Brain microvascular endothelial cell (primary cell): ENCODE data around the gene PPP1R1B.

Experiments used
- DNase-seq: peaks from one replicate; pipeline ENCODE4 v3.0.0-alpha.2; 2020
- H3K27ac ChIP-seq: fragments of 250-450 bp; sonication (Bioruptor Pico); 2 replicates; pipeline ENCODE4 v1.5.1; 2020; ENCODE audit warnings: mild to moderate bottlenecking, moderate library complexity
- H3K27me3 ChIP-seq: fragments of 250-450 bp; sonication (Bioruptor Pico); replicated peaks from 2 replicates; pipeline ENCODE4 v1.5.1; 2020; ENCODE audit warnings: mild to moderate bottlenecking
- H3K36me3 ChIP-seq: fragments of 250-450 bp; sonication (Bioruptor Pico); replicated peaks from 2 replicates; pipeline ENCODE4 v1.5.1; 2020; ENCODE audit warnings: mild to moderate bottlenecking
- H3K4me3 ChIP-seq: 2 replicates; pipeline ENCODE4 v1.5.1; 2011; ENCODE audit warnings: low read depth, mild to moderate bottlenecking, control low read depth, low read length, moderate library complexity
- in situ Hi-C: cut with HindIII; loops from 2 replicates; pipeline ENCODE4 v1.10.0; 2017; ENCODE audit warnings: low sequenced_read_pairs, low pct_ligation_motif_present
- TF ChIP-seq, protein P1 (sequence below): IDR thresholded peaks from 2 replicates; pipeline ENCODE4 v1.5.1; 2011; ENCODE audit warnings: low read depth, mild to moderate bottlenecking, moderate library complexity, low read length, control low read depth, inconsistent platforms; ENCODE audit errors: missing control alignments

The PPP1R1B gene

DNA sequence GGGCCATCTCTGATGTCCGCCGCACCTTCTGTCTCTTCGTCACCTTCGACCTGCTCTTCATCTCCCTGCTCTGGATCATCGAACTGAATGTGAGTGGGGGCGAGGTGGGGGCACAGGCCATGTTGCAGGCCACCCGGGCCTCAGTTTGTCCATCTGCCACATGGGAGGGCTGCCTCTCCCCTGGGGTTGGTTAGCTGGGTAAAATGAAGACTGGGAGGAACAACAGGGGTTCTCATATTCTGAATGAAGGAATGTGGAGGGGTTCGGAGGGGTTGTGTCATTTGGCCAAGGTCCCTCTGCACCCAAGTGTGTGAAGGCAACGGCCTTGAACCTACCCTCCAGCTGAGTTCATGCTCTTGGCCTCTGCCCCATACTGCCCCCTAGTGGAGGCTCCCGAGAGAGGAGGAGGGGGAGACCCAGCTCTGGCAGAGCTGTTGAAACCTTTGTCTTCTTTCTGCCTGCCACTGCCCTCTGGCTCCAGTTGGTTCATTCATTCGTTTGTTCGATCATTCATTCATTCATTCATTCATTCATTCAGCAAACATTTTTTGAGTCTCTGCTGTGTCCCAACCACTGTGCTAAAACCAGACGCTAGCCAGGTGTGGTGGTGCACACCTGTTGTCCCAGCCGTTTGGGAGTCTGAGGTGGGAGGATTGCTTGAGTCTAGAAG, 27.0 kb downstream of the PPP1R1B start:
- in situ Hi-C loops = no loop called here
- H3K4me3 ChIP-seq = no peak overlapping the region
- DNase-seq = peak; percentile 22

DNA sequence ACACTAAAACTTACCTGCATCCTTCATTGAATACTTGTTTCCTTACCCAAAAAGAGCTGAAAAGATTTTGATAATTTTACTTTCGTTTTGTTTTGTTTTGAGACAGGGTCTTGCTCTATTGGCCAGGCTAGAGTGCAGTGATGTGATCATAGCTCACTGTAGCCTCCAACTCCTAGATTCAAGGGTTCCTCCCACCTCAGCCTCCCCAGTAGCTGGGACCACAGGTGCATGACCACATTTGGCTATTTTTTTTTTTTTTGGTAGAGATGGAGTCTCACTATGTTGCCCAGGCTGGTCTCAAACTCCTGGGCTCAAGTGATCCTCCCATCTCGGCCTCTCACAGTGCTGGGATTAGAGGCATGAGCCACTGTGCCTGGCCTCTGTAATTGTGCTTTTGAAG, 28.4 kb downstream of the PPP1R1B start:
- Histone ChIP-seq H3K36me3 (no peaks in the 10 kb centered on the region), H3K27ac (no peak overlapping the region), H3K4me3 (no peak overlapping the region), H3K27me3 (no peaks in the 10 kb centered on the region)
- in situ Hi-C loops = no loop called here
- DNase-seq = no peak
- TF ChIP-seq, protein P1, sequence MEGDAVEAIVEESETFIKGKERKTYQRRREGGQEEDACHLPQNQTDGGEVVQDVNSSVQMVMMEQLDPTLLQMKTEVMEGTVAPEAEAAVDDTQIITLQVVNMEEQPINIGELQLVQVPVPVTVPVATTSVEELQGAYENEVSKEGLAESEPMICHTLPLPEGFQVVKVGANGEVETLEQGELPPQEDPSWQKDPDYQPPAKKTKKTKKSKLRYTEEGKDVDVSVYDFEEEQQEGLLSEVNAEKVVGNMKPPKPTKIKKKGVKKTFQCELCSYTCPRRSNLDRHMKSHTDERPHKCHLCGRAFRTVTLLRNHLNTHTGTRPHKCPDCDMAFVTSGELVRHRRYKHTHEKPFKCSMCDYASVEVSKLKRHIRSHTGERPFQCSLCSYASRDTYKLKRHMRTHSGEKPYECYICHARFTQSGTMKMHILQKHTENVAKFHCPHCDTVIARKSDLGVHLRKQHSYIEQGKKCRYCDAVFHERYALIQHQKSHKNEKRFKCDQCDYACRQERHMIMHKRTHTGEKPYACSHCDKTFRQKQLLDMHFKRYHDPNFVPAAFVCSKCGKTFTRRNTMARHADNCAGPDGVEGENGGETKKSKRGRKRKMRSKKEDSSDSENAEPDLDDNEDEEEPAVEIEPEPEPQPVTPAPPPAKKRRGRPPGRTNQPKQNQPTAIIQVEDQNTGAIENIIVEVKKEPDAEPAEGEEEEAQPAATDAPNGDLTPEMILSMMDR = no peak

More for the DNA sequence above, 27.0 kb downstream of the PPP1R1B start:
- Histone ChIP-seq H3K27ac (no peak overlapping the region), H3K36me3 (no peaks in the 10 kb centered on the region), H3K27me3 (no peaks in the 10 kb centered on the region)
- TF ChIP-seq, protein P1 = peak; percentile 96

DNA sequence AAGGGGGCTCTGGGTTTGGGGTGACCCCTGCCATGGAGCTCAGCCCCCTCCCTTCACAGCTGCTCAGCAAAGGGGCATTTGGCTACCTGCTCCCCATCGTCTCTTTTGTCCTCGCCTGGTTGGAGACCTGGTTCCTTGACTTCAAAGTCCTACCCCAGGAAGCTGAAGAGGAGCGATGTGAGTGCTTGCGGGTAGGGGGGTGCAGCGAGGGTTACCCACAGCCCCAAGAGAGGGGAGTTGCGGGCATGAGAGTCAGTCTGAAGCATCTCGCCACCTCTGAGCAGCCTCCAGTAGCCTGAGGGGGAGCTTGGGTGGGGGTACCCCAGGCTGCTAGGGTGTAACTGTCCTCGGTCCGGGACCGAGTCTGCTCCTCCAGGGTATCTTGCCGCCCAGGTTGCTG, 31.6 kb downstream of the PPP1R1B start:
- in situ Hi-C loops = no loop called here

DNA sequence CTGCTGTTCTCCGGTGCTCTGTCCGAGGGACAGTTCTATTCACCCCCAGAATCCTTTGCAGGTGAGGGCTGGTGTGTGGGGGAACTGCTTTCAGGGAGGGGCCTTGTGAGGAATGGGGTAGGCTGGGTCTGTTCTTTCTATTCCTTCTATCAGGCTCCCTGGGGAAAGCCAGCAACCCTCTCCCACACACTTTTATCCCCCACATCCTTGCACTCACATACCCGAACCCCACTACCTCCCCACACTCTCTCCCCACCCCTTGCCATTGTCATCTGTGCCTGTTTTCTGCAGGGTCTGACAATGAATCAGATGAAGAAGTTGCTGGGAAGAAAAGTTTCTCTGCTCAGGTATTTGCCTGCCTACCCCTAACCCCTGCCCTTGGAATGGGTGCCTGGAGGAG, 32.0 kb downstream of the PPP1R1B start:
- Histone ChIP-seq H3K27me3 (no peaks in the 10 kb centered on the region), H3K36me3 (peaks cover 23% of the 10 kb centered on the region), H3K27ac (no peak overlapping the region), H3K4me3 (no peak overlapping the region)
- in situ Hi-C loops = no loop called here
- no peak for DNase-seq
- TF ChIP-seq, protein P1 = no peak

More for the DNA sequence above, 31.6 kb downstream of the PPP1R1B start:
- DNase-seq = no peak
- H3K27ac ChIP-seq = no peak overlapping the region
- H3K27me3 ChIP-seq = no peaks in the 10 kb centered on the region
- no peak overlapping the region for H3K4me3 ChIP-seq
- TF ChIP-seq, protein P1 = no peak
- peaks cover 23% of the 10 kb centered on the region for H3K36me3 ChIP-seq

DNA sequence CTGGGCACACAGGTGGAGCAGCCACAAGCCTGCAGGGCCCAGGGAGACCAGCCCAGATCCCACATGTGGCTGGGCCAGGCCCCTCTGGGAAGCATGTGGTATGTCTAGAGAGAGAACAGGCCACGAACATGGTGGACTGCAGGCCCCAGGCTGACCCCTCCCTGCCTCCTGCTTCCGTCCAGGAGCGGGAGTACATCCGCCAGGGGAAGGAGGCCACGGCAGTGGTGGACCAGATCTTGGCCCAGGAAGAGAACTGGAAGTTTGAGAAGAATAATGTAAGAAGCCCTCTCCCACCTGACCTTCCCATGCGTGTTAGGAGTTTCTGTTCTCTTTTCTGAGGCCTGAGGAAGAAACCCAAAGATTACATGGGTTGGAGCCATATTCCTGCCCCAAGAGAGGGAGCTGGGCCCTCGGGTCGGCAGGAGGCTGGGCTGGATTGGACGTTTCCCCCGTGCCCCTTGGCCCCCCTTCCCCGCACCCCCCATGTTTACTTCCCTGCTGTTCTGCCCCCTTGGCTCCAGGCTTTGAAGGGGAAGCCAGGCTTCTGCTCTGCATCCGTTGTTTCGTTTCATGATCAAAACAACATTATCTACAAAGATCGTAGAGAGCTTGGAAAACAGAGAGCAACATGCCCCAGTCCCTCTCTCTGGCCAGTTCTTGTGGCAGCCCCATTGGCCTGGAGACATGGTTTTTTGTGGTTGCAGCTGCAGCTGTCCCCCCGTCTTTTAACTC, 32.7 kb downstream of the PPP1R1B start:
- Histone ChIP-seq H3K36me3 (peaks cover 23% of the 10 kb centered on the region), H3K4me3 (no peak overlapping the region), H3K27ac (no peak overlapping the region), H3K27me3 (no peaks in the 10 kb centered on the region)
- TF ChIP-seq, protein P1 = no peak
- in situ Hi-C loops = no loop called here
- DNase-seq = no peak
